ENCODE results near the gene FBXW8. TPM values are rescaled to one million over a fixed set of nuclear protein-coding genes. Genes with fewer than 3 reads are reported as not detected.

The FBXW8 gene
- total and polyA plus RNA-seq, 2 donors (not counting 1 experiment from before 2014, with no cell fraction given), result 11.7 to 20.9 TPM

DNA sequence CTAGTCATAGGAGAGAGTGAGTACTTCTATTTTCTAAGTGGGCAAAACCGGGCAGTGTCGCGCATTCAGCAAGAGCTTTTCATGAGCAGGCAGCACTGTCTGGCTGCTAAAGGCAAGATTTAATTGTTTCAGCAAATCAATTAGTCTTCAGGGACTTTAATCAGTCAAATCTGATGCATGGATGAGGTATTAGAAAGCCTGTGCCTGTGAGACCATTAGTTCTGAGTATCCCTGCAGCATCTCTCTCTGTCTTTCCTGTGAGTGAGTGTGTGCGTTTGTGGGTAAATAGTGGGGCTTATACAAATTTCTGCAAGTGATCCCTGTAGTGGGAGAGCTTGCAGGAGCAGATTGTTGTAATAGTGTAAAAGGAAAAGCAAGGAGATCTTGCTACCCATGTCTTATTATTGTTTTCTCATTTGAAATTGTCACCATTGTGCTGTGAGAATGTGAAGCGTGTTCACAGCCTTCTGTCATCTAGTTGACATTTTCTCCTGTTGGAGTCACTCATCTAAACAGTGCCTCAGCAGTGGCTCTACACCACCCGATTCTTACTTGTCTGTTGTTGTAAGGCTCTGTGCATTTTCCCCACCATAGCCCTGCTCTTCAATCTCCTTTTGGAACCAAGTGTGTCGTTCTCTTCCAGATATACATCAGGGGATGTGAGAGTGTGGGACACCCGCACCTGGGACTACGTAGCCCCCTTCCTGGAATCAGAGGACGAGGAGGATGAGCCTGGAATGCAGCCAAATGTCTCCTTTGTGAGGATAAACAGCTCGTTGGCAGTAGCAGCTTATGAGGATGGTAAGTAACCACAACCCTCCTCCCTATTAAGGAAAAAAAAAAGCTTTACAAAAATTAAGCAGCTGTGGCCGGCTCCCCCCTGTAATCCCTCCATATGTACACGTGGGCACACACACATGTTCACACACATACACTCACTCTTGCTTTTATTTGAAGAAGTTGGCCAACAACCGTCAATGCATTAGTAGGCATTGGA, 53.6 kb downstream of the FBXW8 start:
- Histone ChIP-seq H2AFZ (ENCODE audit: low read length) (no peak overlapping the region), H3K4me1 (ENCODE audit: control insufficient read depth, extremely low read depth, insufficient read depth, low read length) (no peaks in the 10 kb centered on the region), H3K9ac (ENCODE audit: insufficient read depth, low read length) (no peak overlapping the region), H3K27ac (ENCODE audit: insufficient read depth, low read length) (no peak overlapping the region), H3K79me2 (ENCODE audit: control insufficient read depth, insufficient read depth, low read length) (no peaks in the 10 kb centered on the region), H3K4me2 (ENCODE audit: extremely low read depth, insufficient read depth, low read length) (no peak overlapping the region), H3K4me3 (replicated peaks in 1 of 4; ENCODE audit: control extremely low read depth in 1 of 4, insufficient read depth in 1 of 4, low read depth in 3 of 4, low read length in 4 of 4) (no peak overlapping the region), H3K36me3 (ENCODE audit: control insufficient read depth, insufficient read depth, low read length) (peaks cover 5% of the 10 kb centered on the region), H3K27me3 (ENCODE audit: control insufficient read depth, insufficient read depth, low read length) (no peaks in the 10 kb centered on the region), H3K9me3 (ENCODE audit: control insufficient read depth, insufficient read depth, low read depth, low read length) (no peaks in the 10 kb centered on the region), H4K20me1 (ENCODE audit: control insufficient read depth, extremely low read depth, insufficient read depth, low read length) (no peaks in the 10 kb centered on the region)
- TF ChIP-seq EZH2 (IDR thresholded peaks at IDR 0.05; ENCODE audit: low read length, missing control alignments), result no peak
- TF ChIP-seq, protein P1, sequence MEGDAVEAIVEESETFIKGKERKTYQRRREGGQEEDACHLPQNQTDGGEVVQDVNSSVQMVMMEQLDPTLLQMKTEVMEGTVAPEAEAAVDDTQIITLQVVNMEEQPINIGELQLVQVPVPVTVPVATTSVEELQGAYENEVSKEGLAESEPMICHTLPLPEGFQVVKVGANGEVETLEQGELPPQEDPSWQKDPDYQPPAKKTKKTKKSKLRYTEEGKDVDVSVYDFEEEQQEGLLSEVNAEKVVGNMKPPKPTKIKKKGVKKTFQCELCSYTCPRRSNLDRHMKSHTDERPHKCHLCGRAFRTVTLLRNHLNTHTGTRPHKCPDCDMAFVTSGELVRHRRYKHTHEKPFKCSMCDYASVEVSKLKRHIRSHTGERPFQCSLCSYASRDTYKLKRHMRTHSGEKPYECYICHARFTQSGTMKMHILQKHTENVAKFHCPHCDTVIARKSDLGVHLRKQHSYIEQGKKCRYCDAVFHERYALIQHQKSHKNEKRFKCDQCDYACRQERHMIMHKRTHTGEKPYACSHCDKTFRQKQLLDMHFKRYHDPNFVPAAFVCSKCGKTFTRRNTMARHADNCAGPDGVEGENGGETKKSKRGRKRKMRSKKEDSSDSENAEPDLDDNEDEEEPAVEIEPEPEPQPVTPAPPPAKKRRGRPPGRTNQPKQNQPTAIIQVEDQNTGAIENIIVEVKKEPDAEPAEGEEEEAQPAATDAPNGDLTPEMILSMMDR (conservative IDR thresholded peaks at IDR 0.05 in 1 of 2, IDR thresholded peaks at IDR 0.05 in 1 of 2; ENCODE audit: low read depth in 1 of 2, low read length in 2 of 2), result no peak
- DNase-seq (ENCODE audit: low read depth in 2 of 2), result peak in 1 of 2 donors; percentile 11

DNA sequence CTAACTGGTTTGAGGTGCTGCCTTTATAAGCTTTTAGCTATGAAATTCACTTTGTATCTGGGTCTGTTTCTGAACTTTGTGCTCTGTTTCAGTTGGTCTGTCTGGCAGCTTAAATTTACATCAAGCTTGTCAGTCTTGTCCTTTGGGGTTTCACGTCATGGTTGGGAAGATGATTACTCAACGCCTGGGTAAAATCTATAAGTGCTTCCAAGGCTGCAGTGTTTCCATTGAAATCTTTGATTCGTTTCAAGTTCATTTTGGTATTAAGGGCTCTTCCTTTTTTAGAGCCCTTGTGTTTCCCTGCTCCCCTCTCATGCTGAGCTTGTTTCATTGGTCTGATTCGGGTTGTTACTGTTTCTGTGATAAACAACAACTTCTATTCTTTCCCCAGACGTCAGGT, 58.2 kb downstream of the FBXW8 start:
- H3K36me3 ChIP-seq (ENCODE audit: control insufficient read depth, insufficient read depth, low read length), result peaks cover 9% of the 10 kb centered on the region
- no peak for DNase-seq (ENCODE audit: low read depth in 2 of 2)
- no peaks in the 10 kb centered on the region for H3K79me2 ChIP-seq (ENCODE audit: control insufficient read depth, insufficient read depth, low read length)
- no peaks in the 10 kb centered on the region for H3K9me3 ChIP-seq (ENCODE audit: control insufficient read depth, insufficient read depth, low read depth, low read length)
- no peak overlapping the region for H3K27ac ChIP-seq (ENCODE audit: insufficient read depth, low read length)
- no peaks in the 10 kb centered on the region for H3K27me3 ChIP-seq (ENCODE audit: control insufficient read depth, insufficient read depth, low read length)
- H2AFZ ChIP-seq (ENCODE audit: low read length), result no peak overlapping the region
- H3K9ac ChIP-seq (ENCODE audit: insufficient read depth, low read length), result no peak overlapping the region
- no peaks in the 10 kb centered on the region for H3K4me1 ChIP-seq (ENCODE audit: control insufficient read depth, extremely low read depth, insufficient read depth, low read length)
- H3K4me2 ChIP-seq (ENCODE audit: extremely low read depth, insufficient read depth, low read length), result no peak overlapping the region
- TF ChIP-seq, protein P1 (conservative IDR thresholded peaks at IDR 0.05 in 1 of 2, IDR thresholded peaks at IDR 0.05 in 1 of 2; ENCODE audit: low read depth in 1 of 2, low read length in 2 of 2), result no peak
- TF ChIP-seq EZH2 (IDR thresholded peaks at IDR 0.05; ENCODE audit: low read length, missing control alignments), result no peak
- no peak overlapping the region for H3K4me3 ChIP-seq (replicated peaks in 1 of 4; ENCODE audit: control extremely low read depth in 1 of 4, insufficient read depth in 1 of 4, low read depth in 3 of 4, low read length in 4 of 4)
- H4K20me1 ChIP-seq (ENCODE audit: control insufficient read depth, extremely low read depth, insufficient read depth, low read length), result no peaks in the 10 kb centered on the region

DNA sequence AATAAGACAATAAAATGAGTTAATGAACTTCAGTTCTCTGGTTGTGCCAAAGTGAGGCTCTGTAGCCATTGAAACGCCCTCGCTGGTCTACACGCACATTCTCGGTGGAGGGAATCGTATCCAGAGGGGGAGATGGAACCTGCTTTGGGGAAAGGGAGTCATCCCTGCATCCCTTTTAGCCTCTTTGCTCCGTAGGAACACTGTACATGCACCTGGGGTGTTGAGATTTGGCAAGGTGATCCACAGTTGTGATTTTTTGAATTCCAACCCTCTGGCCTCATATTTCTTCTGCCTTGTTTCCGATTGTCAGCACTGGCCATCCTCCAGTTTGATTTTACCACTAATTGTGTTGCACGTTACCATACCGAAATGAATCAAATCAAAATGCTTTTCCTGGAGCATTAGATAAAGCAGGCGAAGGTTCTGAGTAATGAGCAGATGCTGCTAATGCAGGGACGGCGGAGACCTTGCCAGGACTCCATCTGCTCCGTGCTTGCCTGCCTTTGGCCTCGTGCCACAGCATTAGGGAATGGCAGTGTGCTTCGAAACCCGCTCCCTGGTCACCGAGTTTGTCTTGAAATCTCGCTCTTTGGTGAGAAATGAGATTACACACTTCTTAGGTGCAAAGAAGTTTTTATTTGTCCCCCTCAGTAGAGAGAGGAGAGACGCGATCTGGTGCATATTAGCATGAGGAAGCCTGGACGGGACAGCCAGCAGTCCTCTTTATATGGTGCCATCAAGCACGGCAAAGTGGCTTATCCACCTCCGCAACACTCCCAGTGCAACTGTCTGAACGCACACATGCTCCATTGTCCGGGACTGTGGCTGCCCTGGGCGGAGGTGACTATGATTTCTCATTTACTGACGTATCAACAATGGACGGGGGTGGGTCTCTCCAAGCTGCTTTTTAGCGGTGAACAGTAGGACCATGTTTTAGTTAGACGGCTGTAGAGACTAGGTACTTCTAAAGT, 59.1 kb downstream of the FBXW8 start:
- Histone ChIP-seq H3K79me2 (ENCODE audit: control insufficient read depth, insufficient read depth, low read length) (no peaks in the 10 kb centered on the region), H3K36me3 (ENCODE audit: control insufficient read depth, insufficient read depth, low read length) (peaks cover 7% of the 10 kb centered on the region), H3K4me1 (ENCODE audit: control insufficient read depth, extremely low read depth, insufficient read depth, low read length) (no peaks in the 10 kb centered on the region), H3K27me3 (ENCODE audit: control insufficient read depth, insufficient read depth, low read length) (no peaks in the 10 kb centered on the region), H4K20me1 (ENCODE audit: control insufficient read depth, extremely low read depth, insufficient read depth, low read length) (no peaks in the 10 kb centered on the region), H3K4me2 (ENCODE audit: extremely low read depth, insufficient read depth, low read length) (no peak overlapping the region), H3K4me3 (replicated peaks in 1 of 4; ENCODE audit: control extremely low read depth in 1 of 4, insufficient read depth in 1 of 4, low read depth in 3 of 4, low read length in 4 of 4) (no peak overlapping the region), H3K9ac (ENCODE audit: insufficient read depth, low read length) (no peak overlapping the region), H3K9me3 (ENCODE audit: control insufficient read depth, insufficient read depth, low read depth, low read length) (no peaks in the 10 kb centered on the region), H3K27ac (ENCODE audit: insufficient read depth, low read length) (no peak overlapping the region), H2AFZ (ENCODE audit: low read length) (no peak overlapping the region)
- peak; percentile 20 to 73 for DNase-seq (ENCODE audit: low read depth in 2 of 2)
- no peak for TF ChIP-seq EZH2 (IDR thresholded peaks at IDR 0.05; ENCODE audit: low read length, missing control alignments)
- TF ChIP-seq, protein P1 (conservative IDR thresholded peaks at IDR 0.05 in 1 of 2, IDR thresholded peaks at IDR 0.05 in 1 of 2; ENCODE audit: low read depth in 1 of 2, low read length in 2 of 2), result no peak
